Trophoblast cell (in vitro differentiated cells and primary cell): Measurements from ENCODE around the gene YWHAH.

Experiments
- DNase-seq, 2 donors: peaks; one replicate each; pipeline ENCODE4 v3.0.0-alpha.2; 2016
- H2AFZ ChIP-seq: 2 replicates; pipeline ENCODE4 v1.6.1; 2013; ENCODE audit warnings: low read length, moderate library complexity, mild to moderate bottlenecking; ENCODE audit not compliant: insufficient read depth, poor library complexity
- H2AK5ac ChIP-seq: 2 replicates; pipeline ENCODE4 v1.6.1; 2013; ENCODE audit warnings: mild to moderate bottlenecking, low read length
- H2BK120ac ChIP-seq: 2 replicates; pipeline ENCODE4 v1.6.1; 2013; ENCODE audit warnings: low read length, mild to moderate bottlenecking, moderate library complexity; ENCODE audit not compliant: insufficient read depth, poor library complexity
- H2BK12ac ChIP-seq: 2 replicates; pipeline ENCODE4 v1.6.1; 2013; ENCODE audit warnings: mild to moderate bottlenecking, low read length, moderate library complexity
- H2BK5ac ChIP-seq: 2 replicates; pipeline ENCODE4 v1.6.1; 2013; ENCODE audit warnings: low read length, low read depth, moderate library complexity, mild to moderate bottlenecking; ENCODE audit not compliant: poor library complexity
- H3K14ac ChIP-seq: 2 replicates; pipeline ENCODE4 v1.6.1; 2013; ENCODE audit warnings: mild to moderate bottlenecking, low read length
- H3K18ac ChIP-seq: 2 replicates; pipeline ENCODE4 v1.6.1; 2013; ENCODE audit warnings: mild to moderate bottlenecking, low read length
- H3K23ac ChIP-seq: 2 replicates; pipeline ENCODE4 v1.6.1; 2013; ENCODE audit warnings: low read length
- H3K27ac ChIP-seq: 2 replicates; pipeline ENCODE4 v1.5.1; 2013; ENCODE audit warnings: low read depth, mild to moderate bottlenecking, inconsistent platforms, low read length, moderate library complexity
- H3K27me3 ChIP-seq: 2 replicates; pipeline ENCODE4 v1.6.1; 2013; ENCODE audit warnings: inconsistent platforms, mild to moderate bottlenecking, low read length, moderate library complexity; ENCODE audit not compliant: insufficient read depth
- H3K36me3 ChIP-seq, 2 experiments: 1 replicate in 1 of 2; 2 replicates in 1 of 2; pipeline ENCODE4 v1.6.1; 2013; ENCODE audit warnings: low read length in 2 of 2, mild to moderate bottlenecking in 2 of 2, moderate library complexity in 1 of 2; ENCODE audit not compliant: insufficient read depth in 2 of 2, control insufficient read depth in 1 of 2
- H3K4ac ChIP-seq: 2 replicates; pipeline ENCODE4 v1.6.1; 2013; ENCODE audit warnings: low read depth, mild to moderate bottlenecking, low read length, moderate library complexity
- H3K4me1 ChIP-seq, 2 experiments: 1 replicate in 1 of 2; 2 replicates in 1 of 2; pipeline ENCODE4 v1.6.1; 2013; ENCODE audit warnings: low read length in 2 of 2, mild to moderate bottlenecking in 2 of 2, moderate library complexity in 1 of 2; ENCODE audit not compliant: insufficient read depth in 2 of 2, control insufficient read depth in 1 of 2
- H3K4me2 ChIP-seq: 2 replicates; pipeline ENCODE4 v1.6.1; 2013; ENCODE audit warnings: inconsistent platforms, mild to moderate bottlenecking, low read length, moderate library complexity
- H3K4me3 ChIP-seq: 2 replicates; pipeline ENCODE4 v1.5.1; 2013; ENCODE audit warnings: mild to moderate bottlenecking, low read depth, low read length, inconsistent platforms
- H3K79me1 ChIP-seq: one replicate; pipeline ENCODE4 v1.6.1; 2013; ENCODE audit warnings: low read length
- H3K79me2 ChIP-seq: 2 replicates; pipeline ENCODE4 v1.6.1; 2013; ENCODE audit warnings: low read length, mild to moderate bottlenecking; ENCODE audit not compliant: control insufficient read depth, insufficient read depth, poor library complexity
- H3K9ac ChIP-seq: 2 replicates; pipeline ENCODE4 v1.6.1; 2013; ENCODE audit warnings: mild to moderate bottlenecking, low read length
- H3K9me3 ChIP-seq: 2 replicates; pipeline ENCODE4 v1.6.1; 2013; ENCODE audit warnings: low read depth, mild to moderate bottlenecking, control low read depth, inconsistent platforms, low read length; ENCODE audit not compliant: insufficient read depth
- H4K12ac ChIP-seq: 2 replicates; pipeline ENCODE4 v1.6.1; 2013; ENCODE audit warnings: low read depth, mild to moderate bottlenecking, low read length, moderate library complexity
- H4K8ac ChIP-seq: 2 replicates; pipeline ENCODE4 v1.6.1; 2013; ENCODE audit warnings: low read depth, mild to moderate bottlenecking, low read length, moderate library complexity
- H4K91ac ChIP-seq: one replicate; pipeline ENCODE4 v1.6.1; 2013; ENCODE audit warnings: low read depth, mild to moderate bottlenecking, low read length, moderate library complexity
- WGBS: extraction: QIAGEN DNeasy Blood & Tissue Kit; methylation state at CpG from one replicate; pipeline ENCODE4 v1.1.7; 2013; ENCODE audit warnings: missing lambda C conversion rate; ENCODE audit not compliant: insufficient read length, insufficient coverage; ENCODE audit errors: extremely low coverage; 5-methylcytosine and 5-hydroxymethylcytosine counted together

Gene YWHAH

DNA sequence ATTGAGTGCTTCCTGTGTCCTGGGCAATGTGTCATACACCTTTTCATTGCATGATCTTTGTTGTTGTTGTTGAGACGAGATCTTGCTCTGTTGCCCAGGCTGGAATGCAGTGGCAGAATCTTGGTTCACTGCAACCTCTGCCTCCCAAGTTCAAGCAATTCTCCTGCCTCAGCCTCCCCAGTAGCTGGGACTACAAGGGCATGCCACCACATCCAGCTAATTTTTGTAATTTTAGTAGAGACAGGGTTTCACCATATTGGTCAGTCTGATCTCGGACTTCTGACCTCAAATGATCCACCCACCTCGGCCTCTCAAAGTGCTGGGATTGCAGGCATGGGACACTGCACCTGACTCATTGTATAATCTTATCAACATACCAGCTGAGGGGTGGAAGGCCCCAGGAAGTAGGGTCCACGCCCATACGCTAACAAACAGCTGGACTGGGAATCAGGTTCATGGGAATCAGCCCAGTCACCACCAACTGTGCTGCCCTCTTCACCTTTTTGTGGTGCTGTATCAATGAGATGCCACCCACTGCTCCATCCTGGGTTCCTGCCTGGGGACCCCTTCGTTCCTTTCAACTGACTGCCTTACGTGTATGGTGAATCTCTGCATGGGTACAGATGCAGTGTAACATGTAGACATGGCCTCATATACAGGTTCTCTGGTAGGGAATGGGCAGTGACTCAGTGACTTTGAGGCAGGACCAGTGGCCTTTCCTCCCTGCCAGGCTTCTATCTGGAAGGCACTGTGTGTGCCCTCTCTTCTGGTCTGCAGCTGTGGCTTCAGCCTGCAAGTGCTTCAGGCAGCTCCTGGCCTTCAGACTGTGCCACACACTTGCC, 32.5 kb upstream of the YWHAH start:
- no peak for DNase-seq
- H3K4me3 ChIP-seq = no peak overlapping the region
- no peak overlapping the region for H2AK5ac ChIP-seq
- no peak overlapping the region for H4K91ac ChIP-seq
- H3K79me2 ChIP-seq = no peaks in the 10 kb centered on the region
- no peaks in the 10 kb centered on the region for H3K27me3 ChIP-seq
- WGBS = no CpG with 5 or more reads among the region's 7 CpGs
- peaks cover 5 to 7% of the 10 kb centered on the region in 2 experiments for H3K4me1 ChIP-seq
- no peak overlapping the region for H2BK12ac ChIP-seq
- H3K9ac ChIP-seq = no peak overlapping the region
- H3K9me3 ChIP-seq = no peaks in the 10 kb centered on the region
- H4K8ac ChIP-seq = no peak overlapping the region
- H3K23ac ChIP-seq = no peak overlapping the region
- H2AFZ ChIP-seq = no peak overlapping the region
- H3K14ac ChIP-seq = no peak overlapping the region
- no peaks in the 10 kb centered on the region for H3K79me1 ChIP-seq
- H3K27ac ChIP-seq = no peak overlapping the region
- no peak overlapping the region for H3K4ac ChIP-seq
- no peak overlapping the region for H3K18ac ChIP-seq
- H2BK120ac ChIP-seq = no peak overlapping the region
- H2BK5ac ChIP-seq = no peak overlapping the region
- H4K12ac ChIP-seq = no peak overlapping the region
- peaks cover 4 to 6% of the 10 kb centered on the region in 2 experiments for H3K36me3 ChIP-seq
- H3K4me2 ChIP-seq = no peak overlapping the region

DNA sequence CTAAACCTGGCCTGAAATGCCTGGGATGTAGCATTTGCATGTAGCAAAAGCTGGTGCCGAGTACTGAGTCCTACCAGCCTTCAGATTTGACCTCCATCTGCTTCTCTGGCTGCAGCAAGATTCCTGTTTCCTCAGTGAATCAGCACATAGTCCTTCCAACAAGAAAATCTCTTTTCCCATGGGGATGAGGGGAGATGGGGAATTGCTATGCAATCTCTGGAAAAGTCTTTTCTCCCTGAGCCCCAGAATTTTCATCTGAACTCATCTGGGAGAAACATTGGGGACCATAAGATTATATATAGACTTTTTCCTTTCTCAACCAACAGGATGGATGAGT, 32.0 kb upstream of the YWHAH start:
- Histone ChIP-seq H3K14ac (no peak overlapping the region), H2AFZ (no peak overlapping the region), H2BK5ac (no peak overlapping the region), H3K4me2 (no peak overlapping the region), H3K9me3 (no peaks in the 10 kb centered on the region), H3K23ac (no peak overlapping the region), H3K27ac (no peak overlapping the region), H3K79me2 (no peaks in the 10 kb centered on the region), H3K4me3 (no peak overlapping the region), H4K8ac (no peak overlapping the region), H3K27me3 (no peaks in the 10 kb centered on the region), H4K91ac (no peak overlapping the region), H3K4me1 (peaks cover 5 to 7% of the 10 kb centered on the region in 2 experiments), H3K18ac (no peak overlapping the region), H3K4ac (no peak overlapping the region), H2BK12ac (no peak overlapping the region), H2BK120ac (no peak overlapping the region), H3K79me1 (no peaks in the 10 kb centered on the region), H2AK5ac (no peak overlapping the region), H3K9ac (no peak overlapping the region), H4K12ac (no peak overlapping the region), H3K36me3 (peaks cover 2 to 6% of the 10 kb centered on the region in 2 experiments)
- no peak for DNase-seq
- no CpG with 5 or more reads among the region's 1 CpG for WGBS

DNA sequence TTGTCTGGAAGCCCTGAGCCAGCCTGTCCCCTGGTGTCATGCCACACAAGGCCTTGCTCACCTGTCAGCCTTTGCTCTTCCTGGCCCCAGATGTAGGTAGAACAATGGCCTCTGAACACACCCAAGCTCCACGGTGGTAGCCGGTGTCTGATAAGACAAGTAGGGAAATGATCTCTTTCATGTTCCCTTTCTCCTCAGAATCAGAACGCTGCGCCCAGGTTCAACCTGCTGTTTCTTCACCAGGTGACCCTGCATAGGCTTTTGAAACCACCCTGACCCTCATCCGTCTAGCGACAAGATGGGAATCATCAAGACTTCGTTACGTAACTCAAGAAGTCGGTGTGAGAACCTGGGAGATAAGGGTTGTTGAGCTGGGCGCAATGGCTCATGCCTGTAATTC, 28.7 kb upstream of the YWHAH start:
- no peak overlapping the region for H2BK120ac ChIP-seq
- H3K4ac ChIP-seq = no peak overlapping the region
- no peak overlapping the region for H2BK5ac ChIP-seq
- H4K91ac ChIP-seq = no peak overlapping the region
- no peaks in the 10 kb centered on the region for H3K79me1 ChIP-seq
- peak; percentile 95 to 98 for DNase-seq
- no peak overlapping the region for H3K4me2 ChIP-seq
- H3K18ac ChIP-seq = no peak overlapping the region
- no peak overlapping the region for H2BK12ac ChIP-seq
- no peaks in the 10 kb centered on the region for H3K36me3 ChIP-seq
- H2AK5ac ChIP-seq = no peak overlapping the region
- H3K9me3 ChIP-seq = no peaks in the 10 kb centered on the region
- H3K9ac ChIP-seq = no peak overlapping the region
- H3K79me2 ChIP-seq = no peaks in the 10 kb centered on the region
- H4K12ac ChIP-seq = no peak overlapping the region
- no peak overlapping the region for H3K14ac ChIP-seq
- peaks cover 5 to 7% of the 10 kb centered on the region in 2 experiments for H3K4me1 ChIP-seq
- no CpG with 5 or more reads among the region's 10 CpGs for WGBS
- H3K27me3 ChIP-seq = no peaks in the 10 kb centered on the region
- H3K23ac ChIP-seq = no peak overlapping the region
- no peak overlapping the region for H3K27ac ChIP-seq
- H2AFZ ChIP-seq = no peak overlapping the region
- no peak overlapping the region for H4K8ac ChIP-seq
- no peak overlapping the region for H3K4me3 ChIP-seq

DNA sequence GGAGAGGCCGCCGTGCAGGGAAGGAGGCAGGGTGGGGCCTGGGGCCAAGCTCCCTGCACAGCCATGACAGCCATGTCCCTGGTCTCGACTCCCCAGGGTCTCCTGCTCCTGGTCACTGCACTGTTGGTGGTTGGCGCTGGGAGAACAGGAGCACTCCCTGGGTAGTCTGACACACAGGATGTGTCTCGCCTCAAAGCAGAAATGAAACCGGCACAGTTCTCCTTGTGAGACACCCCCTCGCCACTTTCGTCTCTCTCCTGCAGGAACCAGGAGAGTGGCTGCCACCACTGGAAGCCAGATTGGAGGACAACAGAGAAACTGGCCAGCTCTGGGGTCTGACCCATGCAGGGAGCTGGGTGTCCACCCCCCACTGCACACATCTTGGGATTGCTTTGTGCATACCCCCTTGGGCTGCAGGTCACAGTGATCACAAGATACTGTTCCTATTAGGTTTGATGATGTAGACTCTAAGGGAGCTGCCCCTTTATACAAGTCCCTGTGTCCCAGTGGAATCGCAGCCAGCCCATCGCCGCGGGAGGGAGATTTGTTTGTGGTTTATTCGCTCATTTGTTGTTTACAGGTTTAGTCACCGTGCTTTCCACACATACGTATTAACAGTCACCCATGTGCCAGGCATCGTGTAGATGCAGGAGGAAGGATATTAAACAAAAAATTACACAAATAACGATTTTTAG, 27.0 kb upstream of the YWHAH start:
- Histone ChIP-seq H2BK120ac (no peak overlapping the region), H4K91ac (no peak overlapping the region), H2AK5ac (no peak overlapping the region), H3K79me2 (no peaks in the 10 kb centered on the region), H3K4me3 (no peak overlapping the region), H2BK12ac (no peak overlapping the region), H4K8ac (no peak overlapping the region), H3K79me1 (no peaks in the 10 kb centered on the region), H3K18ac (no peak overlapping the region), H3K23ac (no peak overlapping the region), H3K4ac (no peak overlapping the region), H3K9ac (no peak overlapping the region), H3K4me1 (peaks cover 5 to 7% of the 10 kb centered on the region in 2 experiments), H3K14ac (no peak overlapping the region), H3K27me3 (no peaks in the 10 kb centered on the region), H4K12ac (no peak overlapping the region), H3K27ac (no peak overlapping the region), H3K36me3 (no peaks in the 10 kb centered on the region), H3K9me3 (no peaks in the 10 kb centered on the region), H2BK5ac (no peak overlapping the region), H2AFZ (no peak overlapping the region), H3K4me2 (no peak overlapping the region)
- peak in 1 of 2 donors; percentile 20 for DNase-seq
- WGBS = 100% methylated on average over 1 of the region's 17 CpGs
